GM20431 (cell line): ENCODE measurements around the gene DDX41.
"Not testable (repeated sequence)": the region's sequence is repeated elsewhere in the genome, so short reads cannot be mapped to it uniquely, and the experiment has no call there.

Source experiments
- in situ Hi-C: fragments of 300-500 bp; cut with MseI, MboI; formaldehyde crosslinking; loops from one replicate; pipeline ENCODE4 v1.15.0; 2020; ENCODE audit warnings: low sequenced_read_pairs; ENCODE audit not compliant: unreplicated experiment

DDX41 gene

GRCh38 chr5:177487144-177487543 is 29.6 kb downstream of the DDX41 start:
- in situ Hi-C loops: no loop called here

- in situ Hi-C loops: no loop called here
These were observed 30.5 kb downstream of the DDX41 start for GRCh38 chr5:177486256-177486655.

- in situ Hi-C loops: not testable (repeated sequence)
These were observed 31.0 kb downstream of the DDX41 start for GRCh38 chr5:177485753-177486152.

GRCh38 chr5:177484902-177485549 is 31.7 kb downstream of the DDX41 start:
- in situ Hi-C loops: no loop called here

GRCh38 chr5:177483994-177484901 is 32.5 kb downstream of the DDX41 start:
- in situ Hi-C loops: no loop called here

- in situ Hi-C loops: no loop called here
These were observed 33.7 kb downstream of the DDX41 start for GRCh38 chr5:177483042-177483441.

- in situ Hi-C loops: no loop called here
These were observed 34.4 kb downstream of the DDX41 start for GRCh38 chr5:177482359-177482795.

- in situ Hi-C loops: no loop called here
These were observed 37.0 kb downstream of the DDX41 start for GRCh38 chr5:177479774-177480173.

- in situ Hi-C loops: no loop called here
These were observed 37.8 kb downstream of the DDX41 start for GRCh38 chr5:177478711-177479646.

GRCh38 chr5:177477701-177478477 is 38.9 kb downstream of the DDX41 start:
- in situ Hi-C loops: no loop called here

- in situ Hi-C loops: no loop called here
These were observed 40.1 kb downstream of the DDX41 start for GRCh38 chr5:177476531-177477233.

- in situ Hi-C loops: no loop called here
These were observed 41.0 kb downstream of the DDX41 start for GRCh38 chr5:177475563-177476427.

- in situ Hi-C loops: no loop called here
These were observed 41.8 kb downstream of the DDX41 start for GRCh38 chr5:177474846-177475562.

- in situ Hi-C loops: no loop called here
These were observed 42.7 kb downstream of the DDX41 start for GRCh38 chr5:177474002-177474476.

- in situ Hi-C loops: no loop called here
These were observed 43.2 kb downstream of the DDX41 start, which contains the start of gene DBN1 for GRCh38 chr5:177473443-177474001. Gene DBN1 (minus strand): TSS chr5:177473634. CDS start chr5:177473521, 113 bp downstream.

- in situ Hi-C loops: no loop called here
These were observed 44.0 kb downstream of the DDX41 start for GRCh38 chr5:177472460-177473442.
